Heart right ventricle (tissue), 16 donors: Measurements from ENCODE around the gene HSDL1. TPM values are rescaled to one million over a fixed set of nuclear protein-coding genes. Genes with fewer than 3 reads are reported as not detected.
A peak's percentile ranks its signal among the peaks of the same experiment; 100 is the strongest.

Source experiments
- ATAC-seq, 8 donors: fragments of 200-7000 bp; cut with Tn5 transposase; one replicate each; pipeline ENCODE4 v1.9.1; 2020; ENCODE audit warnings: mild to moderate bottlenecking in 8 of 8, moderate library complexity in 8 of 8, moderate number of reproducible peaks in 1 of 8
- DNase-seq, 2 donors: peaks; one replicate each; pipeline ENCODE4 v3.0.0-alpha.2; 2020
- H3K27ac ChIP-seq, 10 donors: fragments of 200-600 bp; sonication (generic) in 2 of 10; one replicate each; pipeline versions ENCODE4 v1.5.0 to v1.8.0; 2020 to 2022; ENCODE audit warnings: mild to moderate bottlenecking in 3 of 10
- H3K27me3 ChIP-seq, 7 donors: fragments of 200-600 bp; one replicate each; pipeline ENCODE4 v1.8.0; 2021 to 2022; ENCODE audit warnings: mild to moderate bottlenecking in 2 of 7
- H3K36me3 ChIP-seq, 9 donors: fragments of 200-600 bp; sonication (generic) in 1 of 9; one replicate each; pipeline versions ENCODE4 v1.5.0 to v1.8.0; 2020 to 2022; ENCODE audit warnings: mild to moderate bottlenecking in 2 of 9
- H3K4me1 ChIP-seq, 9 donors: fragments of 200-600 bp; sonication (generic) in 1 of 9; one replicate each; pipeline versions ENCODE4 v1.5.0 to v1.8.0; 2020 to 2022; ENCODE audit warnings: mild to moderate bottlenecking in 4 of 9
- H3K4me3 ChIP-seq, 10 donors: fragments of 200-600 bp; sonication (generic) in 2 of 10; one replicate each; pipeline versions ENCODE4 v1.5.0 to v1.8.0; 2020 to 2022; ENCODE audit warnings: mild to moderate bottlenecking in 7 of 10, moderate library complexity in 2 of 10
- H3K9me3 ChIP-seq, 11 donors: fragments of 200-600 bp in 10 of 11; sonication (generic) in 2 of 11; one replicate each; pipeline versions ENCODE4 v1.5.0 to v1.8.0; 2013 to 2022; ENCODE audit warnings: mild to moderate bottlenecking in 2 of 11, control low read depth in 1 of 11, moderate library complexity in 1 of 11
- WGBS, 2 donors: extraction: QIAGEN DNeasy Blood & Tissue Kit; methylation state at CpG; one replicate each; pipeline ENCODE4 v1.1.7; 2013; ENCODE audit warnings: inconsistent platforms in 1 of 2; 5-methylcytosine and 5-hydroxymethylcytosine counted together
- intact Hi-C, 10 donors: fragments of 100-400 bp; cut with DNase I; formaldehyde crosslinking; loops; one replicate each; pipeline versions ENCODE4 v1.11.1 to v1.14.2; 2022
- polyA plus RNA-seq, 2 donors: library from polyadenylated mRNA; stranded (reverse); fragments of 200-250 nt; gene quantifications; one replicate each; pipeline ENCODE4 v1.2.3, GENCODE V29; 2013
- total RNA-seq, 10 donors: library from RNA; stranded (reverse); fragmentation: NEBNext Ultra II Directional in 3 of 10; extraction: Animal tissue kit (Norgen Biotek cat#: 25700) in 3 of 10; gene quantifications; one replicate each; pipeline versions ENCODE4 v1.2.1 to v1.2.4, GENCODE V29; 2021 to 2023
- TF ChIP-seq, protein P1 (sequence below), 9 donors: fragments of 200-600 bp; sonication (generic) in 2 of 9; IDR thresholded peaks; one replicate each; pipeline versions ENCODE4 v1.5.0 to v1.8.0; 2021 to 2022; ENCODE audit warnings: antibody characterized with exemption in 9 of 9, mild to moderate bottlenecking in 5 of 9, moderate library complexity in 1 of 9
- donor health status: Arrhythmogenic right ventricular cardiomyopathy.
- donor health status: ischemic (EF 13 %, LVEDD 7.1; RV severe dilation, severe dysfunction).
- donor health status: healthy with polysubstance abuse.
- donor health status: DM: no; HTN: yes; CAD: no.
- donor health status: DM: no; HTN: no; CAD: no.
- donor health status: ischemic (EF 25% LVEDD 6.9; RV normal size, moderate dysfunction).
- donor health status: ischemic (EF 25% LVEDD 5.7; RV mildly dilated, moderate dysfunction).
- donor health status: healthy.
- donor health status: DM: yes; HTN: yes; CAD: no.
- donor health status: Ischemic cardiomyopathy.
- donor health status: ischemic (EF 35%, LVEDD 5.7; RV mildly dilated, moderate dysfunction).
- donor health status: nonischemic (EF 11% LVEDD 7.7; RV severe dilation, severe dysfunction).
- donor health status: DM: yes; HTN: yes; CAD: no.
- donor health status: PGD.
- donor health status: ischemic (EF 29% LVEDD 5.4; RV normal size, mild dysfunction).
- donor health status: nonischemic (EF 23%, LVEDD 6.1; RV moderate dilation, normal function).

Gene HSDL1
- total and polyA plus RNA-seq, 12 donors, result 9.9 to 38.5 (median 23.0) TPM

DNA sequence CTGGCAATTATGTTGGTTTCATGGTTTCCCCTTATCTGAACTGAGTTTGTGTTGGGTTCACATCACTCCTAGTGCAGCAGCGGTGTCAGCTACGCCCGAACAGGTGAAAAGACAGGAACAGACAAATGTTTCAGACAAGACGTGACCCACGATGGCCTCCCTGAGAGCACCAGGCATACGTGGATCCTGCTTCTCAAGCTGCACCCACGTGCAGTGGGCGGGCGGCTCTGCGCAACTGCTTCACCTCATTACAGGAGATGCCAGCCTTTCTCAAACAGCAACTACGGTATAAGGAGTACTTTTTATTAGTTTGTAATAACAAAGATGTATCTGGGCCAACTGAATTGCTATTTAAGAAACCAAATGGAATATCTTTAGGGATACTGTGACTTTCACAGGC lies 69.6 kb downstream of the HSDL1 start:
- peak overlapping the region in 9 of 10 donors; percentile 48 to 81 (median 77) for H3K27ac ChIP-seq
- H3K4me3 ChIP-seq, result peak overlapping the region in 1 of 10 donors; percentile 9
- no peaks in the 10 kb centered on the region for H3K27me3 ChIP-seq
- peak in 5 of 8 donors; percentile 2 to 23 (median 14) for ATAC-seq
- no peaks in the 10 kb centered on the region for H3K9me3 ChIP-seq
- peaks cover 0 to 98% (median 43%) of the 10 kb centered on the region in 9 donors for H3K36me3 ChIP-seq
- peaks cover 0 to 38% (median 18%) of the 10 kb centered on the region in 9 donors for H3K4me1 ChIP-seq
- TF ChIP-seq, protein P1, sequence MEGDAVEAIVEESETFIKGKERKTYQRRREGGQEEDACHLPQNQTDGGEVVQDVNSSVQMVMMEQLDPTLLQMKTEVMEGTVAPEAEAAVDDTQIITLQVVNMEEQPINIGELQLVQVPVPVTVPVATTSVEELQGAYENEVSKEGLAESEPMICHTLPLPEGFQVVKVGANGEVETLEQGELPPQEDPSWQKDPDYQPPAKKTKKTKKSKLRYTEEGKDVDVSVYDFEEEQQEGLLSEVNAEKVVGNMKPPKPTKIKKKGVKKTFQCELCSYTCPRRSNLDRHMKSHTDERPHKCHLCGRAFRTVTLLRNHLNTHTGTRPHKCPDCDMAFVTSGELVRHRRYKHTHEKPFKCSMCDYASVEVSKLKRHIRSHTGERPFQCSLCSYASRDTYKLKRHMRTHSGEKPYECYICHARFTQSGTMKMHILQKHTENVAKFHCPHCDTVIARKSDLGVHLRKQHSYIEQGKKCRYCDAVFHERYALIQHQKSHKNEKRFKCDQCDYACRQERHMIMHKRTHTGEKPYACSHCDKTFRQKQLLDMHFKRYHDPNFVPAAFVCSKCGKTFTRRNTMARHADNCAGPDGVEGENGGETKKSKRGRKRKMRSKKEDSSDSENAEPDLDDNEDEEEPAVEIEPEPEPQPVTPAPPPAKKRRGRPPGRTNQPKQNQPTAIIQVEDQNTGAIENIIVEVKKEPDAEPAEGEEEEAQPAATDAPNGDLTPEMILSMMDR (IDR thresholded peaks at IDR 0.05), result no peak
- DNase-seq, result no peak
- 62 to 76% methylated on average over 11 of the region's 11 CpGs for WGBS, 2 donors
- intact Hi-C loops, result loop anchor here in 1 of 10 donors (10.0 kb wide), 1 partner anchor 69 kb away; the partner anchor contains the start of genes DNAAF1 and HSDL1

GRCh38 chr16:84074721-84075120 lies 70.3 kb downstream of the HSDL1 start:
- H3K27ac ChIP-seq, result peak overlapping the region in 9 of 10 donors; percentile 48 to 81 (median 77)
- H3K27me3 ChIP-seq, result no peaks in the 10 kb centered on the region
- ATAC-seq (peak; percentile 80 to 97 (median 92)), DNase-seq (peak in 1 of 2 donors; percentile 54)
- peak overlapping the region in 1 of 10 donors; percentile 9 for H3K4me3 ChIP-seq
- no peaks in the 10 kb centered on the region for H3K9me3 ChIP-seq
- TF ChIP-seq, protein P1 (IDR thresholded peaks at IDR 0.05), result no peak
- peaks cover 0 to 31% (median 11%) of the 10 kb centered on the region in 9 donors for H3K4me1 ChIP-seq
- H3K36me3 ChIP-seq, result peaks cover 0 to 98% (median 47%) of the 10 kb centered on the region in 9 donors
- intact Hi-C loops, result loop anchor here in 1 of 10 donors (10.0 kb wide), 1 partner anchor 70 kb away; the partner anchor contains the start of genes DNAAF1 and HSDL1
- 62 to 66% methylated on average over 3 of the region's 3 CpGs for WGBS, 2 donors

Other genes starting within 250 kb of the HSDL1 start
- 10 to 100 TPM; 23.6 to 58.0 (median 43.8) TPM for gene MLYCD, start 246.1 kb downstream of the HSDL1 start, total RNA-seq
- 10 to 100 TPM; 13.5 to 25.1 TPM for gene MLYCD, start 246.1 kb downstream of the HSDL1 start, polyA plus RNA-seq
- gene OSGIN1, start 191.9 kb downstream of the HSDL1 start, total RNA-seq, result 10 to 100 TPM in 1 of 10 donors, 1 to 10 TPM in 9; 3.2 to 14.5 (median 5.3) TPM
- 10 to 100 TPM in 1 of 2 donors, 1 to 10 TPM in 1; 5.6 to 10.5 TPM for gene OSGIN1, start 191.9 kb downstream of the HSDL1 start, polyA plus RNA-seq
- gene NECAB2, start 176.9 kb downstream of the HSDL1 start, total RNA-seq, result 1 to 10 TPM in 4 of 10 donors, under 1 TPM in 6; 0.32 to 1.1 (median 0.90) TPM
- gene NECAB2, start 176.9 kb downstream of the HSDL1 start, polyA plus RNA-seq, result 1 to 10 TPM; 1.9 to 3.2 TPM
- gene SLC38A8, start 102.4 kb downstream of the HSDL1 start, total RNA-seq, result 1 to 10 TPM in 2 of 10 donors, under 1 TPM in 1, not detected in 7; 0.45 to 5.1 (median 1.2) TPM
- 10 to 100 TPM in 1 of 2 donors, not detected in 1; 30.8 TPM for gene SLC38A8, start 102.4 kb downstream of the HSDL1 start, polyA plus RNA-seq
- 100 to 1,000 TPM in 1 of 10 donors, 10 to 100 TPM in 9; 55.9 to 122 (median 73.5) TPM for gene MBTPS1, start 28.2 kb downstream of the HSDL1 start, total RNA-seq
- 10 to 100 TPM; 41.4 to 45.1 TPM for gene MBTPS1, start 28.2 kb downstream of the HSDL1 start, polyA plus RNA-seq
- under 1 TPM in 3 of 10 donors, not detected in 7; 0.23 to 0.54 (median 0.28) TPM for gene DNAAF1, start 131 bp upstream of the HSDL1 start, total RNA-seq
- gene DNAAF1, start 131 bp upstream of the HSDL1 start, polyA plus RNA-seq, result 1 to 10 TPM in 1 of 2 donors, under 1 TPM in 1; 0.33 to 2.6 TPM
- gene TAF1C, start 41.9 kb upstream of the HSDL1 start, total RNA-seq, result 10 to 100 TPM; 14.2 to 34.0 (median 20.9) TPM
- 10 to 100 TPM; 24.7 to 76.7 TPM for gene TAF1C, start 41.9 kb upstream of the HSDL1 start, polyA plus RNA-seq
- 1 to 10 TPM in 3 of 10 donors, under 1 TPM in 3, not detected in 4; 0.52 to 2.2 (median 0.85) TPM for gene ADAD2, start 46.0 kb upstream of the HSDL1 start, total RNA-seq
- gene ADAD2, start 46.0 kb upstream of the HSDL1 start, polyA plus RNA-seq, result 1 to 10 TPM in 1 of 2 donors, under 1 TPM in 1; 0.36 to 5.9 TPM
- gene KCNG4, start 94.8 kb upstream of the HSDL1 start, total RNA-seq, result not detected
- gene KCNG4, start 94.8 kb upstream of the HSDL1 start, polyA plus RNA-seq, result not detected
- 1 to 10 TPM in 5 of 10 donors, under 1 TPM in 5; 0.55 to 2.1 (median 0.98) TPM for gene WFDC1, start 149.7 kb upstream of the HSDL1 start, total RNA-seq
- gene WFDC1, start 149.7 kb upstream of the HSDL1 start, polyA plus RNA-seq, result 1 to 10 TPM; 2.6 to 5.7 TPM
- gene ATP2C2, start 223.4 kb upstream of the HSDL1 start, total RNA-seq, result not detected
- under 1 TPM in 1 of 2 donors, not detected in 1; 0.01 TPM for gene ATP2C2, start 223.4 kb upstream of the HSDL1 start, polyA plus RNA-seq